ENCODE results near the gene IL2RG.

IL2RG gene

DNA sequence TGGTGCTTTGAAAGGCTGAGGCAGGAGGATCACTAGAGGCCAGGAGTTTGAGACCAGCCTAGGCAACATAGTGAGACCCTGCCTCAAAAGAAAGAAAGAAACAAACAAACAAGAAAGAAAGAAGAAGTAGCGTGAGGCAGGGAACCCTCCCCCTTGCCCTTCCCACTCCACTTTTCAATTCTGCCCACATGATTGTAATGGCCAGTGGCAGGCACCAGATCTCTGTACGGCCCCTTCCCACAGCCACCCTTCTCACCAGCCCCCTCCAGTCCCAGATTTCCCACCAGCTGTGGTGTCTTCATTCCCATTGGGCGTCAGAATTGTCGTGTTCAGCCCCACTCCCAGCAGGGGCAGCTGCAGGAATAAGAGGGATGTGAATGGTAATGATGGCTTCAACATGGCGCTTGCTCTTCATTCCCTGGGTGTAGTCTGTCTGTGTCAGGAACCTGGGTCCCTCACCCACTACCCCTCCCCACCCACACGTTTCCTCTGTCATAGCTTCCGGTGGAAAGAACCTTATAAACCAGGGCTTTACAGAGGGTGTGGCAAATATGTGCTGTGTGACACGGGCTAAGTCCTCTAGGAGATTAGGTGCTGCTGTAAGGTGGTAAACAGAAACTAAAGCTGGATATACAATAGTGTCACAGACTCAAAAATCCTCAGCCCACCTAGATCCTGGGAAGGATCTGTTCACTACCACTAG, at the start of gene IL2RG:
Gene IL2RG (minus strand): TSS at position 437 of the 703 bp plus-strand sequence. CDS start 38 bp downstream, at position 399.
- no peak for DNase-seq

DNA sequence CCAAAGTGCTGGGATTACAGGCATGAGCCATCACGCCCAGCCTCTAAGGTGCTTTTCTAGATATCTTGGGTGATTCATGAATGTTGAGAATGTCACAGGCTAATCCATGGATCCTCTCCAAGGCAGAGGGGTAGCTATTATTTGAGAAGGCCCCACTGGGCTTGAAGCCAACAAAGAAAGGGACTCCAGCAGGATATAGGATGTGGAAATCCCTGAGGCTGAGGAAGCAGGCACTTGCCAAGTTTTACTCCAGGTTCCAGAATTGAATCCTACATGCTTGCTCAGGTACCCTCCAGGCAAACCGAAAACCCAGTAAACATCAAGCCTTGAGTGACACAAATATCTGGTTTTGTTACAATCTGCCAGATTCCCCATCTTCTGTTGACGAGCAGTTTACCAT, 49.1 kb upstream of the IL2RG start:
- no peak for DNase-seq

DNA sequence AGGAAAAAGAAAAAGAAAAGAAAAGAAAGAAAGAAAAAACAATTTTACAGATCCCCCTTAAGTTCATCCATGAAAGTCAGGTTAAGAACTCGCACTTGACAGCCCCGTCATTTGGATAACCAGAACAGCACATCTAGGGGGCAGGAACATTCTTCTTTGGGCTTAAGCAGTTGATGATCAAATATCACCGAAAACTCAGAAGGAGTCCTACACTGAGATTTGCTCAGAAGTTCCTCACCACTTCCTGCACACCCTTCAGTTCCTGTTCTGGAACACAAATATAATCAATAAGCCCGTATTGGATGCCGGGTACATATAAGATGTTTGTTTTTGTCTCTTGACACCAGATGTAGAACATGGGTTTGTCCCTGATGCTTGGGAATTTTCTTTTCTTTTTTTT, 48.0 kb upstream of the IL2RG start:
- DNase-seq = no peak

DNA sequence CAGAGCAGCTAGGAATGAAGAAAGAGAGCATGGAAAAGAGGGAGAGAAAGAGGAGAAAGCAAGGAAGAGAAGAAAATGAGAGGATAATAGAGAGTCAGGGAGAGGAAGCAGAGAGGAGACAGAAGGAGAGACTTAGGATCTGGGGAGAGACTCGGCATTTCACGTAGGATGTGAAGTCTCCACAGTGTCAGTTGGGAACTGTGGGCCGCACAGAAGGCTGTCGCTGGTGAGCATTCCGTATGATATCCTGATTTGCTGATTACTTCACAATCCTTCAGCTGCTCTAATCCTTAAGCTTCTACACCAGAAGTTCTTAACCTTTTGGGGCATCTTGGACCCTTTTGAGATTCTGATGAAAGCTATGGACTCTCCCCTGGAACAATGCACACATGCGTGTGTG, 47.2 kb upstream of the IL2RG start:
- no peak for DNase-seq

DNA sequence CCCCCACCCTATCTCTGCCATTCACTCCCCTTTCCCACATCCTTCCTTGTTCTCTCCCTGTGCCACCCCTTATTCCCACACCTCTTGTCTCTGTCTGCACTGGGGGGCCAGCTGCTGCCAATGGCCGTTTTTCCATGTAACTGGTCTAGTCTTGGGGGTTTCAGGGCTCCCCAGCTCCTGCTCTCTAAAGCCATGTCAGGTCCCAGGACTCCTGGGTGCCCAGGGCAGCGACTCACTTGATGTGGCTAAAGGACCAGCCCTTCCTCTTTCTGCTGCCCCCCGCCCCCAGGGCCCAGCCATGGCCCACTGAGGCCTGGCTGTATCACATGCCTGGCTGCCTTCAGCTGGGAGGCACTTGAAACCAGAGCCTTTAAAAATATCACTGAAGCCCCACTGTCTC, 43.3 kb upstream of the IL2RG start:
- no peak for DNase-seq

DNA sequence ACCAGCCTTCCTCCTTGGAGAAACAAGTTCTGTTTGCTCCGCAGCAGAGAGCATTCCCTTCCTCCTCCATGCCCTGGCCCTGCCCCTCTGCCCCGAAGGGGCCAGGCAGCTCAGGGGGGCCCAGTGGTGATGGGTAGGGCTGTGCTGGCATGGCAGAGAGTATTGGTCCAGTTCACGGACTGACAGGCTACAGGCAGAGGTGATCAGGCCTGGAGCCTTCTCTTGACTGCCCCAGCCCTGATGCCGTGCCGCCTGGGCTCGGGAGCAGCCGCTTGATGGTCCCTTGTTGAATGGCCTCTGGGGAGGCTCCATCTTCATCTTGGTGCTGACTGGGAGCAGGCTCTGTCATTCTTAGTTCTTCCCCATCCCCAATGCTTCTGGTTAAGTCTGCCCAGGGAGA, 42.8 kb upstream of the IL2RG start:
- no peak for DNase-seq

DNA sequence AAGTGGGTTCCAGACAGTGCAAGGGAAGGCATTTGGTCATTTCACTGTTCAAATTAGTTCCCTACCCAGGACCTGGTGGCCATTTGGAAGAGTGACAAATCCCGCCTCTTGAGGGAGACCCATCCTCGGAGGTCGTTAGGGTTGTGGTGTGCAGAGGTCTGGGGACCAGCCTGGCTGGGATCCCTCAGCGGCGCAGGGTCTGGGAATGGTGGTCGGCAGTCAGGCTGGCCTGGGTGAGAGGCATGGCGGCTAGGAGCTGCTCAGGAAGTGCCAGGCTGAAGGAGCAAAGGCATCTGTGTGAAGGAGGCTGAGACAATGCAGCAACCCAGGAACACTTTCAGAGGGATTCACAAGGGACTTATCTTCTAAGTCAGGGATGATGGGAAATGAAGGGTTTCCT, 40.0 kb upstream of the IL2RG start:
- no peak for DNase-seq

DNA sequence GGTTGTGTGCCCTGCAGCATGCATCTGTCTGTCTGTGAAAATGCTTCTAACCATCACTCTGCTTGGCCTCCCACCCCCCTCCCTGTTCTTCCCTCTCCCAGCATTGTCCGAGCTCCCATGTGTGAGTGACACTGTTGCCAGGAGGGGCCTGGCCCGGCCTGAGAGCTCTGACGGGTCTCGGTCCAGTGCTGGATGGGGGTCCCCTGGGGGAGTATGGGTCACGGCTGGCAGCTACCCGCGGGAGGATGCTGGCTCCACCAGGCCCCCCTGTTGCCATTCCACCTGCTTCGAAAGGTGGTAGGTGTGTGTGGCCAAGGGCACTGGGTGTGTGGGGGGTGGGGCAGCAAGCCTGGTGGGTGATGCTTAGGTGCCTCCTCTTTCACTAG, 36.9 kb upstream of the IL2RG start:
- DNase-seq = no peak

DNA sequence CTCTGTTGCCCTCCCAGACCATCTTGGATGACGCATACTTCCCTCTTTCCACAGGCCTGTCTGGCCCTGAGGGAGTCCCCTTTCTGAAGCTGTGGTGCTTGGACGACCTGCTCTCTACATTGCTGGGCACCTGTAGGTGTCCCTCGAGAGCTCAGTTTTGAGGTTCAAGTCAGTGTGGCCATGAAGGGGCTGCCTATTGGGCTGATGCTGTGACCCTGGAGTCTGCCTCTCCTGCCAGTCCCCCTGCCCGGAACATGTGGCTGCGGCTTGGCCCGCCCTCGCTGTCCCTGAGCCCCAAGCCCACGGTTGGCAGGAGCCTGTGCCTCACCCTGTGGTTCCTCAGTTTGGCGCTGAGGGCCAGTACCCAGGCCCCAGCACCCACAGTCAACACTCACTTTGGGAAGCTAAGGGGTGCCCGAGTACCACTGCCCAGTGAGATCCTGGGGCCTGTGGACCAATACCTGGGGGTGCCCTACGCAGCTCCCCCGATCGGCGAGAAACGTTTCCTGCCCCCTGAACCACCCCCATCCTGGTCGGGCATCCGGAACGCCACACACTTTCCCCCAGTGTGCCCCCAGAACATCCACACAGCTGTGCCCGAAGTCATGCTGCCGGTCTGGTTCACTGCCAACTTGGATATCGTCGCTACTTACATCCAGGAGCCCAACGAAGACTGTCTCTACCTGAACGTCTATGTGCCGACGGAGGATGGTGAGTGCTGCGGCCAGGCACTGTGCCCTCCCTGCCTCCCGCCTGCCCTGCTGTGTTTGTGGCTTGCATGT, 36.3 kb upstream of the IL2RG start:
- DNase-seq = no peak

DNA sequence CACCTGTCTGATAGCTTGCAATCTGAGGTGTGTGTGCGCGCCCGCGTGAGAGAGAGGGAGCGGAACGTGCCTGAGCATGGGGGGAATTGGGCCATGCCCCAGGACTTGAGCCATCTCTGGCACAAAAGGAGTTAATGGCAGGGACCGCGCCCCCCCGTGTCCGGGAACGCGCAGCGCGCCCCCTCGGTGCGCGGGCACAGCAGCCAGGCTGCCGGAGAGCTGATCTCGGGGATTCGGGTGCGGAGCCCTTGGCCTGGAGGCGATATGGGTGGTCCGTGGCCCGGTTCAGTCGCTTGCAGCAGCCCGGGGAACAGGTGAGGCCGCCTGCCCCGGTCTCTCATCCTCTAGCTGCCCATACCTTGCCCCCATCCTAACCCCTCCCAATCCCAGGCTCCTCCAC, 33.3 kb upstream of the IL2RG start, which contains the start of gene NLGN3:
Gene NLGN3 (plus strand): TSS at position 191 of the 400 bp plus-strand sequence. CDS start 2,909 bp downstream, outside the sequence.
- no peak for DNase-seq

DNA sequence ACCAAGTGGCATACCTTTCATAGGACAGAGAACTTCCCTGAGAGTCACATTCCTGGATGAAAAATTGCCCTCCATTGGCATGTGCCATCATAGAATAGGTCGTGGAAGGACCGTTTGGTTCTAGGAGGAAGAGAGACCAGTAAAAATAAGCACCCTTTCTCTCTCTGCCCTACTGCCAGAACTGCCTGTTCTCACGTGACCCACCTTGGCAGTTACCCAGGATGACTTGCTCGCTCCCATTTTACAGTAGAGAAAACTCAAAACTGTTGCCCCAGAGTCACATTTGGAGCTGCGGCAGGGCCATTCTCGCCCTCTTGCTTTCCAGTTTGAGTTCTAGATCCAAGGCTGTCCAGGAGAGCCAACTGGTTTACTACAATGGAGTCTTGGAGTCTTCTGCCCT, 32.1 kb upstream of the IL2RG start:
- no peak for DNase-seq

DNA sequence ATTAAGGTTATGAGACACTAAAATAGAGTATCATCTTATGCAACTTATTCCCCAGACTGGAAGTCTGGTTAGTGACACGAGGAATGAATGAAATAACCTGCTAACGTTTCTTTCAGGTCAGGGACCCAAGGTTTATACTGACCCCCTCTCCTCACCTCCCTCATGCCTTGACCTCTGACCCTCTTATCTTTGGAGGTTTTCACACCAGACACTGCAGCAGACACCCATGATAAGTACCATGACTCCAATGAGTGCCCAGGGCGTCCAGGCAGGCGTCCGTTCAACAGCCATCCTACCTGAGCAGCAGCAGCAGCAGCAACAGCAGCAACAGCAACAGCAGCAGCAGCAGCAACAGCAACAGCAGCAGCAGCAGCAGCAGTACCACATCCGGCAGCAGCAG, 29.1 kb upstream of the IL2RG start:
- DNase-seq = no peak

DNA sequence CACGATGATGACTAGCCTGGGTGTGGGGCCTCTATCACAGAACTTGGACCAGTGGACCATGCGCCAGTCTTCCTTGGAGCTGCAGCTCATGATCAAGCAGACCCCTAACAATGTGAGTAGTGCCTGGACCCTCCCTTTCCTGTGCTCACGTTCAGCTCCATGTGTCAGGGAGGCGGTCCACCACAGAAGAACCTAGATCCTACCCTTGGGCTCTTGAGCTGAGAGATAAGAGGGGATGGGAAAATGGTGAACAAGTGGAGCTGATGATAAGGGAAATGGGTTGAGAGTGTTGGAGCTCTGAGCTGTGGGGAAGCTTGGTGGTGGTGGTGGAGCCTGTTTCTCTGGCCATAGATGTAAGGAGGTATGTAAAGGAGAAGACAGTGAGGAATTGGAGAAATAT, 20.1 kb upstream of the IL2RG start:
- DNase-seq = no peak

DNA sequence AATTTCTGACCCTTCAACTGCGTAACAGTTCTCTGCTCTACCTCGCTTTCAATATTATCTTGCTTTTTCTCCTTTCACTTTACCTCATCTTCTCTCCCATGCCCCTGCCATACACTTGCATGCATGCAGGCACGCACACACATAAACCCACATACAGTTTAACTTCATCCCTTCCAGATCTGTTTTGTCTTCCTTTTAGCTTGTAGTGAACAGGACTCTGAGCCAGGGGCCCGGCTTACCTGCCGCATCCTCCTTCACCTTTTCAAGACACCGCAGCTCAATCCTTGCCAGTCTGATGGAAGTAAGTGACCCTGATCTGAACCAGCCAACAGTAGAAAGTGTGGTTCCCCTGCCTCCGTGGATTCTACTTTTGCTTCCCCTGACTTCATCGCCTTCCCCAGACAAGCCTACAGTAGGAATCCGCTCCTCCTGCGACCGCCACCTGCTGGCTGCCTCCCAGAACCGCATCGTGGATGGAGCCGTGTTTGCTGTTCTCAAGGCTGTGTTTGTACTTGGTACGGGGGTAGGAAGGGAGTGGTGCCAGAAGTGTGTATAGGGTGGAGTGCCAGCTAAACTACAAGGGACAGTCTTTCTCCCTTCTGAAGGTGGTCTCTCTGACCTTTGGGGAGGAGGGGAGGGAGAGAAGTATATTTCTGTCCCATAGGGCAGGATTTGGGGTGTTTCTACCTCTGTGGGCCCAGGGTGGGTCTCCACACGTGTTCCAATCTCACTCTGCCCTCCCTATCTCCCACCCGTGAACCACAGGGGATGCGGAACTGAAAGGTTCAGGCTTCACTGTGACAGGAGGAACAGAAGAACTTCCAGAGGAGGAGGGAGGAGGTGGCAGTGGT, 17.8 kb upstream of the IL2RG start:
- no peak for DNase-seq

DNA sequence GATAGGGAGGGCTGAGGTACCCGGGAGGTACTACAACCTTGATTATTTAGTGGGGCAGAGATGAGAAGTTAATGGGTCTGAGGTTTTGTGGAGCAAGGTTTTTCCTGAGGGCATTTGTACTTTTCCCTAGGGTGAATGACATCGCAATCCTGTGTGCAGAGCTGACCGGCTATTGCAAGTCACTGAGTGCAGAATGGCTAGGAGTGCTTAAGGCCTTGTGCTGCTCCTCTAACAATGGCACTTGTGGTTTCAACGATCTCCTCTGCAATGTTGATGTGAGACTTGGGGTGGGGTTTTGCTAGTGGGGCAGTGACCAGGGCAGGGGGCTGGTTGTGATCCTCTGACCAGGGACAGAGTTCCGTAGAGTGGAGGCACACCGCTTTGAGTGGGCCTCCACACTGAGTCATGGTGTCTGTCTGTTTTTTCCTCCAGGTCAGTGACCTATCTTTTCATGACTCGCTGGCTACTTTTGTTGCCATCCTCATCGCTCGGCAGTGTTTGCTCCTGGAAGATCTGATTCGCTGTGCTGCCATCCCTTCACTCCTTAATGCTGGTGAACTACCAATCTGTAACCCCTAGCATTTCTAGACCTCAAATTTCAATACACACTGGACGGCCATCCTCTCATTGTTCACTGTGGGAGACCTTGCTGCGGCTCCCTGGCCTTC, 16.9 kb upstream of the IL2RG start:
- DNase-seq = no peak

DNA sequence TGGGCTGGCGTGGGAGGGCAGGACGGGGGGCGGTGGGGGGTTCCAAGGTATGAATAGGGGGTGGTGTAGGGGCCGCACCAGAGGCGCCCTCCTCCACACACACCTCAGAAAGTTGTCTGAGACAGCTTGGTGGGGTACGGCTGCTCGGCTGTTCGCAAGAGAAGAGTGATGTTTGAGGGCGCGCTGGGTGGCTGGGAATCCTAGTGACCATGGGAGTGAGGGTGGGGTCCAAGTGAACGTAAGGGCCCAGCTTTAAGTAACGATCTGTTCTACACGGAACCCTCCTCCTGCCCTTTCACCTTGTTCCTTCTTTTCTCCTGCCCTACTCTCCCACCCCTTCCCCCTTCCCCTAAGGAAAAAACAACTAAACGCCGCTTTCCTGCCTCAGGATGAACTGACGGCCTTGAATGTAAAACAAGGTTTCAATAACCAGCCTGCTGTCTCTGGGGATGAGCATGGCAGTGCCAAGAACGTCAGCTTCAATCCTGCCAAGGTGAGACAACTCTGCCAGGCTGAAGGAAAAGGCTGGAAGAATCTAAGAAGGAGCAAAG, 7.7 kb upstream of the IL2RG start:
- no peak for DNase-seq

DNA sequence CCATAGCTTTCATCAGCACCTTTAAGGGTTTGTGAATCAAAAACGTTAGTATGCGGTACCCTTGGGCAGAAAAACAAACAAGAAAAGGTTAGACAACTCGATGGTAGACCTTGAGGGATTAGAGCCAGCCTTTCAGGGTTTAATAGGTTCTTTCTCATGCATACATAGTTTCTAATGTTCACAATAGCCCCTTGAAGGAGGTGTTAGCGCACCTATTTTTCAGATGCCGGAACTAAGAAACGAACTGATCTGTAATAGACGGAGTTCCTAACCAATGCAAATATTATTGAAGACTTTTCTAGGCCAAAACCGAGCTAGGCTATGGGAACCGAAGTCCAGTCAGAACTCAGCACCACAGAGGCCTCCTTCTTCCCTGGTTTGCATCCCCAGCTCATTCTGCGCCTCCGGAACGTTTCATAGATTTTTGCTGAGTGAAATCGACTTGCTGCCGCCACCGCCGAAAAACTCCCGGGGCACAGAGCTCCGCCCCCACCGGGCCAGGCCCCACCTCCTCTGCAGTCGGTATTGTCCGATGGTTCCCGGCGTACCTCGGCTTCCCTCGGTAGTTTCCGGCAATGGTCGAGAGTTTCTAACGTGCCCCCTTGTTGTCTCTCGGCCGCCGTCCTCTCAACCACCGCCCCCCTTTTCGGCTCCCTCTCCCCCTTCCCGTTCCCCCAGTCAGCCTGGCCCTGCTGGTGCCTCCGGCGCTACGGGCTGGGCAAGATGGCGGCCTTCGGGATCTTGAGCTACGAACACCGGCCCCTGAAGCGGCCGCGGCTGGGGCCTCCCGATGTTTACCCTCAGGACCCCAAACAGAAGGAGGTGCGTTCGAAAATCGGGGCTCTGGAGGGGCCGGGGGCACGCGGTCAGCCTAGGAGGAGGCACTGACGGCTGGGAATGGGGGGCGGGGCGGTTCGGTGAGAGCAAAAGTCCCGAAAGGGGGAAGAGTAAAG, 6.9 kb upstream of the IL2RG start, which contains the start of gene MED12:
Gene MED12 (plus strand): TSS at position 565 of the 953 bp plus-strand sequence. CDS start 159 bp downstream, at position 724.
- DNase-seq = peak; percentile 47 to 72

DNA sequence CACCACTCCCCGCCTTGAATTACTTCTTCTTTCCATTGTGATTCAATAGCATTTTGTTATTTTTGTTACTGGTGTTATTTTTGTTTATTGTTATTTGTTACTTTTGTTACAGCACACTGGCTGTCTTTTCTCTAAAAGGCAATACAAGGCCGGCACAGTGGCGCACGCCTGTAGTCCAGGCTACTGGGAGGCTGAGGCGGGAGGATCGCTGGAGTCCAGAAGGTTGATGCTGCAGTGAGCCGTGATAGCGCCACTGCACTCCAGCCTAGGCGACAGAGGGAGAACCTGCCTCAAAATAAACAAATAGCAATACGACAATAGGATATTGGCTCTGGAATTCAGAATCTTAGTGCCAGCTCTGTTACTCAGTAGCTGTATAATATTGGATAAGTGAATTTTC, 6.0 kb upstream of the IL2RG start:
- DNase-seq = no peak

DNA sequence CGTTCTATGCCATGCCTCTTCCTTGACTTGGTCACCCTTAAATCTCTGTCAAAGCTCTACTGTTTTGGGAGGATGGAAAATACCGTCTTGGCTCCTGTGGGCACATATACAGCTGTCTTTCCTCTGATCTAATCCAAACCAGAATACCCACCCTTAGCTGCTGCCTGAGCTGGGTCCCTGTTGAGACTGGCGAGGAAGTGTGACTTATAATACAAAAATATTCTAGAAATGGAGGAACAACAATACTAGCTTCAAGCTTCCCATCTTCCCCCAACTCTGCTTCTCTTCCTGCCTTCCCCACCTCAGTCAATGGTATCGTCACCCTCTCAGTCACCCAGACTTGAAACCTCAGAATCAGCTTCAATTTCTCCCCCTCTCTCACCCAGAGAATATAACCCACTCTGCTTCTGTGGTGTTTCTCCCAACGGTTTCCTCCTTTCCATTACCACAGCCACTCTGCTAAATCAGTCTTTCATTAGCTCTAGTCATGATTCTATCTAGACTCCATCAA, 599 bp upstream of the IL2RG start:
- no peak for DNase-seq

DNA sequence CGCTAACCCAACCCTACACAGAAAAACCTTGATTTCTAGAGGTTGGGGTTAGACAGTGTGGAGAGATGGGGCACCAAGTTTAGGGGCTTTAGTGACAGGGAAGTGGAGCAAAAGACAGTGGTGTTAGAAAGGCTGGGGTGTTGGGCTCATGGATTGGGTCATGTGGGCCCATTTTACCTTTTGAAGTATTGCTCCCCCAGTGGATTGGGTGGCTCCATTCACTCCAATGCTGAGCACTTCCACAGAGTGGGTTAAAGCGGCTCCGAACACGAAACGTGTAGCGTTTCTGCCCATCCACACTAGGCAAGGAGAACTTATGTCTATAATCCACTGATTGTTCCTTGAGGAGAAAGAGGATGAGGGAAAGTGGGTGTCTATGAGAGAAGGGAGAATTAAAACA, 2.3 kb downstream of the IL2RG start:
- DNase-seq = no peak

DNA sequence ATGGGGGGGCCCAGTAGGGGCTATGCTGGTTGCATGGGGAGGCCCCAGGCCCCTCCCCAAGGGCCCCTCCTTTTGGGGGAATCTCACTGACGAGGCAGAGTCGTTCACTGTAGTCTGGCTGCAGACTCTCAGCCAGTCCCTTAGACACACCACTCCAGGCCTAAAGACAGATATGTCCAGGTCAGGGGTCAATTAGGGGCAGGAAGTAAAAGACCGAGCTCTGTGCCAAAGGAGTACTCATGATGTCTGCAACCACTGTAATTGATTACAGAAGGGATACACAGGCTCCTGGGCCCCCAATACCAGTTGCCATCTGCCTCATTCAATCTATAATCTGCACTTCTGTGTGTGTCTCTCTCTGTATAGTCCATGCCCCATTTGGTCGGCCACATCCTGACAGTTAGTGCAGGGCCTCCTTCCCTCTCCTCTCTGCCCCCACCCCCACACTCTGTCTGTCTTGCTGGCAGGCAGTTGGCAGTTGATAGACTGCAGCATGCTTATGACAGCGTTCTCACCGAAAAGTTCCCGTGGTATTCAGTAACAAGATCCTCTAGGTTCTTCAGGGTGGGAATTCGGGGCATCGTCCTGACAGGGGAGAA, 3.5 kb downstream of the IL2RG start:
- DNase-seq = no peak

Measured in NCI-H446 (cell line).